ENCODE results near the gene PTPRM. TPM values are rescaled to one million over a fixed set of nuclear protein-coding genes. Genes with fewer than 3 reads are reported as not detected.

Gene PTPRM
- polyA plus RNA-seq, 1 of the 3 experiments (the other 2 are of a cell fraction): 16.0 TPM

- no peaks in the 10 kb centered on the region for H3K9me2 ChIP-seq
- no peak overlapping the region for H3K27ac ChIP-seq (ENCODE audit: low read depth in 2 of 2, low read length in 1 of 2)
- H3K27me3 ChIP-seq (ENCODE audit: insufficient read depth): no peaks in the 10 kb centered on the region
- H3K4me1 ChIP-seq (ENCODE audit: control insufficient read depth in 1 of 2, insufficient read depth in 2 of 2, low read depth in 1 of 2, low read length in 1 of 2): peaks cover 0 to 14% of the 10 kb centered on the region in 2 experiments; a peak in 2 of 4 replicates
- CTCF ChIA-PET: no interaction called here
- H3K4me2 ChIP-seq: no peak overlapping the region
- no peak overlapping the region for H3K9ac ChIP-seq
- POLR2A ChIA-PET: no interaction called here
- H2AFZ ChIP-seq (ENCODE audit: low read depth): no peak overlapping the region
- H3K4me3 ChIP-seq (ENCODE audit: low read depth in 2 of 2, low read length in 1 of 2): no peak overlapping the region
- 32% methylated on average over 2 of the region's 2 CpGs for WGBS (ENCODE audit: low lambda C conversion rate)
- no peaks in the 10 kb centered on the region for H3K9me3 ChIP-seq
- H4K20me1 ChIP-seq (ENCODE audit: insufficient read depth): no peaks in the 10 kb centered on the region
- TF ChIP-seq, protein P1, sequence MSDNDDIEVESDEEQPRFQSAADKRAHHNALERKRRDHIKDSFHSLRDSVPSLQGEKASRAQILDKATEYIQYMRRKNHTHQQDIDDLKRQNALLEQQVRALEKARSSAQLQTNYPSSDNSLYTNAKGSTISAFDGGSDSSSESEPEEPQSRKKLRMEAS (IDR thresholded peaks at IDR 0.05; ENCODE audit: low read depth): no peak
- no peak for TF ChIP-seq REST (IDR thresholded peaks at IDR 0.05; ENCODE audit: low read depth, low read length)
- no peak for TF ChIP-seq CTCF (IDR thresholded peaks at IDR 0.05)
- TF ChIP-seq FOXJ3 (CRISPR knock-in tag; IDR thresholded peaks at IDR 0.05): no peak
- TF ChIP-seq MEF2A (IDR thresholded peaks at IDR 0.05; ENCODE audit: borderline replicate concordance, low read depth): no peak
- TF ChIP-seq CHD2 (IDR thresholded peaks at IDR 0.05; ENCODE audit: low read length, partially characterized antibody): no peak
- no peak for TF ChIP-seq YY1 (IDR thresholded peaks at IDR 0.05; ENCODE audit: low read depth)
- TF ChIP-seq JUND (IDR thresholded peaks at IDR 0.05): no peak
- TF ChIP-seq ZBTB33 (IDR thresholded peaks at IDR 0.05; ENCODE audit: borderline replicate concordance, low read depth): no peak
- no peak for TF ChIP-seq SIN3A (IDR thresholded peaks at IDR 0.05; ENCODE audit: borderline replicate concordance, low read depth, low read length)
- no peak for TF ChIP-seq NFIC (IDR thresholded peaks at IDR 0.05; ENCODE audit: borderline replicate concordance)
- DNase-seq: no peak
- H3K79me2 ChIP-seq (ENCODE audit: insufficient read depth): no peaks in the 10 kb centered on the region
- no peaks in the 10 kb centered on the region for H3F3A ChIP-seq (replicated peaks; ENCODE audit: insufficient read depth)
- no peaks in the 10 kb centered on the region for H3K36me3 ChIP-seq (replicated peaks in 1 of 2; ENCODE audit: control insufficient read depth in 1 of 2, insufficient read depth in 2 of 2, low read length in 1 of 2)
These were observed 726.1 kb downstream of the PTPRM start for GRCh38 chr18:8293184-8293583.
